MCF 10A (cell line): Measurements from ENCODE around the gene TECR. TPM values are rescaled to one million over a fixed set of nuclear protein-coding genes. Genes with fewer than 3 reads are reported as not detected.
"Not testable (repeated sequence)": the region's sequence is repeated elsewhere in the genome, so short reads cannot be mapped to it uniquely, and the experiment has no call there.

Source experiments
- BruUV-seq: library from RNA; stranded (reverse); fragments of 400-500 nt; replicated peaks from 2 replicates; lab custom pipeline; 2021; lab: Mats Ljungman, UMichigan
- CTCF ChIA-PET: fragments of 300-600 bp; sonication (Branson Sonifier 250); formaldehyde crosslinking; extraction: SDS; loops from one replicate; lab custom pipeline; 2021; ENCODE audit warnings: antibody characterized with exemption, inconsistent platforms; lab: Yijun Ruan, JAX
- POLR2A ChIA-PET: fragments of 300-600, 350-650 bp; sonication (Branson Sonifier 250); formaldehyde crosslinking; extraction: SDS; loops from one replicate; lab custom pipeline; 2020; ENCODE audit warnings: antibody characterized with exemption, inconsistent platforms; lab: Yijun Ruan, JAX
- DNase-seq: peaks from one replicate; pipeline ENCODE4 v3.0.0-alpha.2; 2018; ENCODE audit not compliant: unreplicated experiment
- H3K27ac Mint-ChIP-seq: one replicate; pipeline ENCODE4 v1.8.0; 2022; ENCODE audit warnings: mild to moderate bottlenecking, low read depth, mixed read lengths; ENCODE audit not compliant: unreplicated experiment
- H3K27me3 Mint-ChIP-seq: one replicate; pipeline ENCODE4 v1.8.0; 2022; ENCODE audit warnings: mixed read lengths; ENCODE audit not compliant: insufficient read depth, unreplicated experiment
- H3K36me3 Mint-ChIP-seq: one replicate; pipeline ENCODE4 v1.8.0; 2022; ENCODE audit warnings: mild to moderate bottlenecking, moderate library complexity, mixed read lengths; ENCODE audit not compliant: insufficient read depth, unreplicated experiment
- H3K4me1 Mint-ChIP-seq: one replicate; pipeline ENCODE4 v1.8.0; 2022; ENCODE audit warnings: mixed read lengths; ENCODE audit not compliant: insufficient read depth, unreplicated experiment
- H3K4me3 Mint-ChIP-seq: one replicate; pipeline ENCODE4 v1.8.0; 2022; ENCODE audit warnings: mild to moderate bottlenecking, moderate library complexity, mixed read lengths; ENCODE audit not compliant: unreplicated experiment
- H3K9me3 Mint-ChIP-seq: one replicate; pipeline ENCODE4 v1.8.0; 2022; ENCODE audit warnings: mixed read lengths; ENCODE audit not compliant: unreplicated experiment
- intact Hi-C: fragments of 100-400 bp; cut with micrococcal nuclease; formaldehyde crosslinking; loops from 2 replicates; pipeline ENCODE4 v1.14.1; 2022
- total RNA-seq: library from RNA; stranded (reverse); gene quantifications from 2 replicates; pipeline ENCODE4 v1.2.3, GENCODE V29; 2022
- TF ChIP-seq, protein P1 (sequence below): fragments of 200-600 bp; IDR thresholded peaks from one replicate; pipeline ENCODE4 v1.8.0; 2022; ENCODE audit warnings: antibody characterized with exemption, mild to moderate bottlenecking; ENCODE audit not compliant: unreplicated experiment

The TECR gene
- total RNA-seq, 1 experiment from 2014 or later: 106 TPM

DNA sequence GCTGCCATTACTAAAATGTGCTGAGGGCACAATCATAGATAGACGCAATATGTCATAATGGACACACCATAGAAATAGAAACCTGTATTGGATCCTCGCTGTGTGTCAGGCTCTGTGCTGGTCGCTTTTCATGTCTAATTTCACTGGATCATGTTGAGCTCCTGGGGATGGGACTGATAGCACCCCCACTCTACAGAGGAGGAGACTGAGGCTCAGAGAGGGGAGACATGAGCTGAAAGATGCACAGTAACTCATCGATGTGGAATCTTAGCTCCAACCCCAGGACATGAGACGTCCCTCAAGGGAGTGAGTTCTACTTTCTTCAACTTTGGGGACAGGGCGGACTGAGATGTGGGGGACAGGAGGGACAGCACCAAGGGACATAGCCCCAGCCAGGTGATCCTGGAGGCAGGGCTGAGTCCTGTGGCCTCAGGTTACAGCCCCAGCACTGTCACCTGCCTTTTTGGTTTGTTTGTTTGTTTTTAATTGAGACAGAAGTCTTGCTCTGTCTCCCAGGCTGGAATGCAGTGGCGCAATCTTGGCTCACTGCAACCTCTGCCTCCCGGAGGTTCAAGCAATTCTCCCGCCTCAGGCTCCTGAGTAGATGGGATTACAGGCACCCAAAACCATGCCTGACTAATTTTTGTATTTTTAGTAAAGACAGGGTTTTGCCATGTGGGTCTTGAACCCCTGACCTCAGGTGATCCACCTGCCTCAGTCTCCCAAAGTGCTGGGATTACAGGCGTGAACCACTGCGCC, 26.9 kb upstream of the TECR start:
- CTCF ChIA-PET: interaction anchor here (0.5 to 6.2 kb wide), 4 partner anchors 15 to 602 kb away, joined by 3 to 53 read pairs (median 4); partner anchors contain the start of gene DNAJB1
- Mint-ChIP-seq H3K36me3 (peaks cover 6% of the 10 kb centered on the region), H3K27me3 (no peaks in the 10 kb centered on the region), H3K4me3 (no peak overlapping the region), H3K4me1 (peaks cover 36% of the 10 kb centered on the region), H3K27ac (peak overlapping the region; percentile 54), H3K9me3 (no peaks in the 10 kb centered on the region)
- BruUV-seq: no TSS peak
- DNase-seq: peak; percentile 84
- POLR2A ChIA-PET: interaction anchor here (0.9 to 7.1 kb wide), 5 partner anchors 9 to 83 kb away, joined by 3 to 153 read pairs (median 7); partner anchors contain the start of genes DDX39A, DNAJB1 and TECR
- TF ChIP-seq, protein P1, sequence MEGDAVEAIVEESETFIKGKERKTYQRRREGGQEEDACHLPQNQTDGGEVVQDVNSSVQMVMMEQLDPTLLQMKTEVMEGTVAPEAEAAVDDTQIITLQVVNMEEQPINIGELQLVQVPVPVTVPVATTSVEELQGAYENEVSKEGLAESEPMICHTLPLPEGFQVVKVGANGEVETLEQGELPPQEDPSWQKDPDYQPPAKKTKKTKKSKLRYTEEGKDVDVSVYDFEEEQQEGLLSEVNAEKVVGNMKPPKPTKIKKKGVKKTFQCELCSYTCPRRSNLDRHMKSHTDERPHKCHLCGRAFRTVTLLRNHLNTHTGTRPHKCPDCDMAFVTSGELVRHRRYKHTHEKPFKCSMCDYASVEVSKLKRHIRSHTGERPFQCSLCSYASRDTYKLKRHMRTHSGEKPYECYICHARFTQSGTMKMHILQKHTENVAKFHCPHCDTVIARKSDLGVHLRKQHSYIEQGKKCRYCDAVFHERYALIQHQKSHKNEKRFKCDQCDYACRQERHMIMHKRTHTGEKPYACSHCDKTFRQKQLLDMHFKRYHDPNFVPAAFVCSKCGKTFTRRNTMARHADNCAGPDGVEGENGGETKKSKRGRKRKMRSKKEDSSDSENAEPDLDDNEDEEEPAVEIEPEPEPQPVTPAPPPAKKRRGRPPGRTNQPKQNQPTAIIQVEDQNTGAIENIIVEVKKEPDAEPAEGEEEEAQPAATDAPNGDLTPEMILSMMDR: no peak
- intact Hi-C loops: no loop called here

DNA sequence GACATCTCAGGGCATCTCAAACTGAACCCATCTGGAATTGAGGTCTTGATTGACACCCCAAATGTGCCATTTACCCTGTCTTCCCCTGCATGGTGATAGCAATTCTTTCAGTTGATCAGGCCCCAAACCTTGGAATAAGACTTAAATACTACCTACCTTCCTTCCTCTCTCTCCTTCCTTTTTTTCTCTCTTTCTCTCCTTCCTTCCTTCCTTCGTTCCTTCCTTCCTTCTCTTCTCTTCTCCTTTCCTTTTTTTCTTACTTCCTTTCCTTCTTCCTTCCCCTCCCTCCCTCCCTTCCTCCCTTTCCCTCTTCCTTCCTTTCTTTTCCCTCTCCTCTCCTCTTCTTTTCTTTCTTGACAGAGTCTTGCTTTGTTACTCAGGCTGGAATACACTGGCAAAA, 26.1 kb upstream of the TECR start:
- Mint-ChIP-seq H3K27ac (no peak overlapping the region), H3K4me1 (peaks cover 33% of the 10 kb centered on the region), H3K27me3 (no peaks in the 10 kb centered on the region), H3K36me3 (peaks cover 6% of the 10 kb centered on the region), H3K4me3 (no peak overlapping the region), H3K9me3 (no peaks in the 10 kb centered on the region)
- ChIA-PET CTCF (interaction anchor here (0.8 to 6.2 kb wide), 3 partner anchors 8 to 70 kb away, joined by 4 to 53 read pairs (median 4); partner anchors contain the start of gene DNAJB1), POLR2A (interaction anchor here (1.2 to 7.1 kb wide), 3 partner anchors 14 to 25 kb away, joined by 3 to 153 read pairs (median 97); partner anchors contain the start of genes DNAJB1 and TECR)
- no TSS peak for BruUV-seq
- no peak for DNase-seq
- intact Hi-C loops: no loop called here
- TF ChIP-seq, protein P1: no peak

DNA sequence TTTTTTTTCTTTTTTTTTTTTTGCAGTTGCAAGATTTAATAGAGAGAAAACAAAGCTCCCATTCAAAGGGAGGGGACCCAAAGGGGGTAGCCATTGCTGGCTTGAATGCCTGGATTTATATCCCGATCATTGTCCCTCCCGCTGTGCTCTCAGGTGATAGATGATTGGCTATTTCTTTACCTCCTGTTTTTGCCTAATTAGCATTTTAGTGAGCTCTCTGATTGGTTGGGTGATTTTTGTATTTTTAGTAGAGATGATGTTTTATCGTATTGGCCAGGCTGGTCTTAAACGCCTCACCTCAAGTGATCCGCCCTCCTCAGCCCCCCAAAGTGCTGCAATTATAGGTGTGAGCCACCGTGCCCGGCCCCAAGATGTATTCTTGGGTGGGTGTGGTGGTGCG, 24.8 kb upstream of the TECR start:
- peaks cover 33% of the 10 kb centered on the region for H3K4me1 Mint-ChIP-seq
- BruUV-seq: not testable (repeated sequence)

DNA sequence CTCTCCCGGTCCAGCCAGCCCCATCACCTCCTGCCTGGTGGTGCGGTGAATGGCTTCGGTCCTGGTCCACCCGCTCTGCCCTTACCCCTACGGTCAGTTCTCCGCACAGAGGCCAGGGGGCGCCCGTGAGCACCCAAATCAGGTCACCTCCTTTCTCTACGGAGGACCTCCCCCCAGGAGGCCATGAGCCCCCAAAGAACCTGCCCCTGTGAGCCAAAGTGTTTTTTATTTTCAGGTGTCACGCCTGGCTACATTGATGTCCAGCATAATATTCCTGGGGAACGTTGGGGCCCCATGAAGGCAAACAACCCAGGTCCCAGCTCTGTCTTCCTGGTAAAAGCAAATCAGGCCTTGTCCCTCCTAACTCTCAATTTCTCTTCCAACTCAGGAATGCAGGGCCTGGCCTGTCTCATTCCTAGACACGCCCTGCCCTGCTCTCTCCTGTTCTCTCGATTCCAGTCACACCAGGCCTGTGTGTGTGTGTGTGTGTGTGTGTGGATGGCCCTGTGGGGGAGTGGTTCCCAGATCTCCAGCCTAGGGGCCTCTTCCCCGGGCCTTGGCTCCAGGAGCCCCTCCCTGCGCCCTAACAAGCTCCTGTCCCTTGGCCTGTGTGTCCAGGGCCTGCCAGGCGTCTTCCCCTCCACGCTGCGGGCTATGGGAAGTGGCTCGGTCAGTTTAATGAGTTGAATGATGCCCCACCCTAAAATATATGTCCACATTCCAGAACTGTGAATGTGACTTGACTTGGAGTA, 23.7 kb upstream of the TECR start:
- Mint-ChIP-seq H3K36me3 (peaks cover 6% of the 10 kb centered on the region), H3K4me1 (peaks cover 33% of the 10 kb centered on the region), H3K9me3 (no peaks in the 10 kb centered on the region), H3K27me3 (no peaks in the 10 kb centered on the region), H3K4me3 (peak overlapping the region; percentile 65), H3K27ac (peak overlapping the region; percentile 96)
- peak; percentile 89 for DNase-seq
- TSS peak; percentile 90 for BruUV-seq
- ChIA-PET POLR2A (interaction anchor here (0.6 to 15.7 kb wide), 14 partner anchors 8 to 653 kb away, joined by 3 to 203 read pairs (median 5); partner anchors contain the start of genes ADGRE5, ASF1B, DNAJB1 and GIPC1), CTCF (interaction anchor here (0.6 to 6.2 kb wide), 14 partner anchors 9 to 1557 kb away, joined by 3 to 53 read pairs (median 4); partner anchors contain the start of genes DNAJB1, GIPC1 and NDUFB7)
- intact Hi-C loops: no loop called here
- TF ChIP-seq, protein P1: peak; percentile 85

More for the DNA sequence above, 24.8 kb upstream of the TECR start:
- H3K27me3 Mint-ChIP-seq, H3K4me3 Mint-ChIP-seq, H3K36me3 Mint-ChIP-seq, intact Hi-C loops, H3K9me3 Mint-ChIP-seq, DNase-seq: not testable (repeated sequence)
- CTCF ChIA-PET: interaction anchor here (0.6 to 6.2 kb wide), 13 partner anchors 8 to 611 kb away, joined by 3 to 53 read pairs (median 3); partner anchors contain the start of genes DNAJB1 and GIPC1
- H3K27ac Mint-ChIP-seq: peak overlapping the region; percentile 96
- POLR2A ChIA-PET: interaction anchor here (0.6 to 15.7 kb wide), 6 partner anchors 7 to 377 kb away, joined by 3 to 203 read pairs (median 51); partner anchors contain the start of genes ASF1B, DNAJB1, GIPC1 and TECR
